GM06990 (cell line): ENCODE data around the gene STAT1.
"Not testable (repeated sequence)": the region's sequence is repeated elsewhere in the genome, so short reads cannot be mapped to it uniquely, and the experiment has no call there.

Experiments used
- DNase-seq: peaks from one replicate; pipeline ENCODE4 v3.0.0-alpha.2; 2011; ENCODE audit not compliant: insufficient read length; ENCODE audit errors: extremely low read depth
- H3K27me3 ChIP-seq: replicated peaks from 2 replicates; pipeline ENCODE4 v1.6.0; 2011; ENCODE audit warnings: low read length; ENCODE audit not compliant: control insufficient read depth, insufficient read depth
- H3K36me3 ChIP-seq: 2 replicates; pipeline ENCODE4 v1.5.1; 2011; ENCODE audit warnings: low read length; ENCODE audit not compliant: control insufficient read depth, insufficient read depth
- H3K4me3 ChIP-seq: replicated peaks from 2 replicates; pipeline ENCODE4 v1.5.1; 2011; ENCODE audit warnings: low read depth, mild to moderate bottlenecking, control low read depth, low read length
- TF ChIP-seq, protein P1 (sequence below): IDR thresholded peaks from 2 replicates; pipeline ENCODE4 v1.5.1; 2011; ENCODE audit warnings: low read length, control low read depth, mild to moderate bottlenecking, inconsistent platforms; ENCODE audit not compliant: insufficient read depth, poor library complexity, severe bottlenecking

STAT1 gene

DNA sequence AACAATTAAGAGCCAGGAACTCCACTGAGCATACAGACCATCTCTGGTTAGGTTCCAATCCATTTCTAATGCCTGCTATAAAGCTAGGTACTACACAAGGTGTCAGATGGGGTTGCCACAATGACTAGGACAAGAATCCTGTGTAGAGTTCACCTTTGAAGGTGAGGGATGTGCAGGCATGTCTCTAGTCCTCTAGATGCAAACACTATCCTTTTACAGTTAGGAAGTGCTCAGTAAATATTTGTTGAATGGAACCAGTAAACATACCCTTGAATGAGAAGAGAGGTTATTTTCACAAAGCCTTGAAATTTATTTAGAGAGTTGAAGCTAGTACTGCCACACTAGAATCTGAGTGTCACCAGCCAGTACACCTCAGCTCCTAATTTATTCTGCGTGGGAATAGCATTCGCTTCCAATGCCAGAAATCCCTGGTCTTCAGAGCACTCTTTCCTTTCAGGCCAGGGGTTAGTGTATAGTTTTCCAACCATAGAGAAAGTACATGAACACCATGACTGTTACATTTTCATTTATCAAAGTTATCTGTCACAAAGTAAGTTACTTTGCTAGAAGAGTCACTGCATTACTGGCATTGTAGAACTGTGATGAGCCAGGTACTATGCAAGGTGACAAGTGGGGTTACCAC, 48.3 kb downstream of the STAT1 start:
- Histone ChIP-seq H3K27me3 (no peaks in the 10 kb centered on the region), H3K36me3 (peaks cover 19% of the 10 kb centered on the region), H3K4me3 (no peak overlapping the region)
- TF ChIP-seq, protein P1, sequence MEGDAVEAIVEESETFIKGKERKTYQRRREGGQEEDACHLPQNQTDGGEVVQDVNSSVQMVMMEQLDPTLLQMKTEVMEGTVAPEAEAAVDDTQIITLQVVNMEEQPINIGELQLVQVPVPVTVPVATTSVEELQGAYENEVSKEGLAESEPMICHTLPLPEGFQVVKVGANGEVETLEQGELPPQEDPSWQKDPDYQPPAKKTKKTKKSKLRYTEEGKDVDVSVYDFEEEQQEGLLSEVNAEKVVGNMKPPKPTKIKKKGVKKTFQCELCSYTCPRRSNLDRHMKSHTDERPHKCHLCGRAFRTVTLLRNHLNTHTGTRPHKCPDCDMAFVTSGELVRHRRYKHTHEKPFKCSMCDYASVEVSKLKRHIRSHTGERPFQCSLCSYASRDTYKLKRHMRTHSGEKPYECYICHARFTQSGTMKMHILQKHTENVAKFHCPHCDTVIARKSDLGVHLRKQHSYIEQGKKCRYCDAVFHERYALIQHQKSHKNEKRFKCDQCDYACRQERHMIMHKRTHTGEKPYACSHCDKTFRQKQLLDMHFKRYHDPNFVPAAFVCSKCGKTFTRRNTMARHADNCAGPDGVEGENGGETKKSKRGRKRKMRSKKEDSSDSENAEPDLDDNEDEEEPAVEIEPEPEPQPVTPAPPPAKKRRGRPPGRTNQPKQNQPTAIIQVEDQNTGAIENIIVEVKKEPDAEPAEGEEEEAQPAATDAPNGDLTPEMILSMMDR, result no peak
- no peak for DNase-seq

- Histone ChIP-seq H3K27me3 (no peaks in the 10 kb centered on the region), H3K4me3 (no peak overlapping the region), H3K36me3 (peaks cover 17% of the 10 kb centered on the region)
- no peak for DNase-seq
- TF ChIP-seq, protein P1, result no peak
Observed at GRCh38 chr2:190964170-190964795, 49.7 kb downstream of the STAT1 start.

DNA sequence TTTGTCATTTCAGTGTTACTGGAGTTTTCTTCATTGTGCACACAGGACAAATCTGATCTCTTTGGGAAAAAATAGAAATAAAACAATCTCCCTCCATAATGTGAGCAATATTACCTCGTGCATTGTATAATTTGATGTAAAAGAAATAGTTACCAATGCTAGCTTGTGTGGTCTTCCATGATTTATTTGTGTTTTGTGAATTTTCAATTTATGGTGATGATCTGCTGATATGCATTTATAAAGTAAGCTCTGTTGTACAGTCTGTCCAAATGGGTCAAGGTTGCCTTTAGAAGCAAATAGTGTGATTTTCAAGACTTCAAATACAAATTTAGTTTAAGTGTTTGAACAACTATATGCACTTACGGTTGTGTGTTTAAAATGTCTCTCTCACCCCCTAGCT, 50.9 kb downstream of the STAT1 start:
- Histone ChIP-seq H3K36me3 (peaks cover 15% of the 10 kb centered on the region), H3K27me3 (no peaks in the 10 kb centered on the region), H3K4me3 (no peak overlapping the region)
- TF ChIP-seq, protein P1, result no peak
- no peak for DNase-seq

DNA sequence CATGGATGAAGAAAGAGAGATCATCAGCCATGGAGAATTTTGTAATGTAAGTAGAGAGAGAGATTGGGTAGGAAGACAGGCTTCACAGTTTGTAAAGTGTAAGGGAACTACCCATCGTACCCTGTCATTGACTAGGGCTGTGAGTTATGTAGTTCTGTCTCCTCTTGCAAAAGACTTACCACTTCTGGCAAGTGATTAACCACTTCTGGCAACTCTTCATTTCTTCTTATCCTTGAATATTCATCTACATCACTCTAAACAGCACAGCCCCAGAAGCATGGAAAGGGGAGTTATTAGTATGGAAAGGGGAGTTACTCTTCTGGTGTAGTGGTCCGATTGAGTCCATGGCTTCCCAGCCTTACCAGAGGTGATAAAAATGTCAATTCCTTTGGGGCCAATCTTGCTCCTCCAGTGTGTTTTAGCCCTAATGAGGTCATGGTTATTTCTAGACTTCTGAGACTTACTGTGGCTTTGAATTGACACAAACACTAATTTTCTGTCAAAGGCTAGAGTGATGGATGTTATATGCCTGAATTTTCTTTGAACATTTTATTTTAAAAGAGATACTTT, 52.0 kb downstream of the STAT1 start:
- TF ChIP-seq, protein P1, result no peak
- no peak overlapping the region for H3K4me3 ChIP-seq
- peaks cover 14% of the 10 kb centered on the region for H3K36me3 ChIP-seq
- no peak for DNase-seq
- H3K27me3 ChIP-seq, result no peaks in the 10 kb centered on the region

- DNase-seq, H3K4me3 ChIP-seq, H3K27me3 ChIP-seq: not testable (repeated sequence)
- peaks cover 11% of the 10 kb centered on the region for H3K36me3 ChIP-seq
Observed at GRCh38 chr2:190961117-190961516, 52.9 kb downstream of the STAT1 start.

DNA sequence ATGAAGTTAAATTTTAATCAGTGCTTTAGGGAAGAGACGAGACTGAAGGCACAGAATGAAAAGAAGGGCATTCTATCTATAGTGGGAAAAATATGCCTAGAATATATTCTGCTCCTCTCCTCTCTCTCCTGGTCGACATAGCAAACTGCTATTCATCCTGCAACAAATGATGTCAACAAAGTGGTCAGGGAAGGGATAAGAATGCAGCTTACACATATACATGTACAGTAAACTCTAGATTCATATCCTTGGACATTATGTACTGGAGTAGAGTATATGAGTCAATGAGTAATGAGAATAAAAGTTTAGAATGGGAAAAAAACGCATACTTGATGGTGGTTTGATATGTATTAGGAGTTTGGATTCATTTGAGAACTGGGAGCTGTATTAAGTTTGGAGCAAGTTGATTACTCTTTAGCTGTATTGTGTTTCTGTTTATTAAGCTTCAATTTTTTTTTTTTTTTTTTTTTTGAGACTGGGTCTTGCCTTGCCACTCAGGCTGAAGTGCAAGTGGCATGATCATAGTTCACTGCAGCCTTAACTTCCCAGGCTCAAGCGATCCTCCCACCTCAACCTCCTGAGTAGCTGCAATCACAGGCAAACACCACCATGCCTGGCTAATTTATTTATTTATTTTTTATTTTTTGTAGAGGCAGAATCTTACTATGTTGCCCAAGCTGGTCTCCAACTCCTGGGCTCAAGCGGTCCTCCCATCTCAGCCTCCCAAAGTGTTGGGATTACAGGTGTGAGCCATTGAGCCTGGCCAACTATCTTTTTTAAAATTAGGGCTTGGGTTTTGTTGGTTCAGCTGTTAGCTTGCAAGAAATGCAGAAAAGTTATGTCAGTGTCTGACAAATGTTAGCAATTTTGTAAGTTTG, 53.8 kb downstream of the STAT1 start:
- H3K36me3 ChIP-seq, result peaks cover 5% of the 10 kb centered on the region
- no peak overlapping the region for H3K4me3 ChIP-seq
- H3K27me3 ChIP-seq, result no peaks in the 10 kb centered on the region
- DNase-seq, result no peak
- TF ChIP-seq, protein P1, result no peak
